Kidney (tissue), 14 donors: ENCODE results near the gene ECM1. TPM values are rescaled to one million over a fixed set of nuclear protein-coding genes. Genes with fewer than 3 reads are reported as not detected.

Experiments
- DNase-seq, 5 donors: peaks; one replicate each; pipeline ENCODE4 v3.0.0-alpha.2; 2013 to 2020
- FAIRE-seq: peaks from 2 replicates; lab custom pipeline; 2012; peaks lifted over from hg19 to GRCh38; lab: Jason Lieb, UNC
- H3K27ac ChIP-seq, 2 donors: one replicate each; pipeline ENCODE4 v1.7.0; 2013; ENCODE audit warnings: low read depth in 2 of 2, low read length in 2 of 2, inconsistent platforms in 1 of 2
- H3K27me3 ChIP-seq: one replicate; pipeline ENCODE4 v1.7.1; 2013; ENCODE audit warnings: low read length, inconsistent platforms; ENCODE audit not compliant: control insufficient read depth, insufficient read depth
- H3K36me3 ChIP-seq, 3 donors: one replicate each; pipeline versions ENCODE4 v1.7.0 to v1.7.1; 2013; ENCODE audit warnings: low read length in 3 of 3, control low read depth in 1 of 3, inconsistent platforms in 1 of 3; ENCODE audit not compliant: insufficient read depth in 3 of 3, control insufficient read depth in 2 of 3
- H3K4me1 ChIP-seq, 3 donors: one replicate each; pipeline versions ENCODE4 v1.7.0 to v1.7.1; 2013; ENCODE audit warnings: low read length in 3 of 3, inconsistent platforms in 1 of 3, low read depth in 1 of 3; ENCODE audit not compliant: control insufficient read depth in 2 of 3, insufficient read depth in 2 of 3
- H3K4me3 ChIP-seq, 3 donors: one replicate each; pipeline versions ENCODE4 v1.7.0 to v1.8.1; 2013; ENCODE audit warnings: low read length in 3 of 3, control low read depth in 1 of 3, inconsistent platforms in 1 of 3
- H3K9ac ChIP-seq, 3 donors: one replicate each; pipeline versions ENCODE4 v1.7.0 to v1.7.1; 2013; ENCODE audit warnings: low read length in 3 of 3, control low read depth in 1 of 3, inconsistent platforms in 1 of 3
- H3K9me3 ChIP-seq, 3 donors: one replicate each; pipeline versions ENCODE4 v1.7.0 to v1.7.1; 2013; ENCODE audit warnings: low read length in 3 of 3, control low read depth in 1 of 3, inconsistent platforms in 1 of 3; ENCODE audit not compliant: control insufficient read depth in 2 of 3, insufficient read depth in 1 of 3
- intact Hi-C: fragments of 100-400 bp; cut with DNase I; formaldehyde crosslinking; loops from one replicate; pipeline ENCODE4 v1.11.1; 2022
- polyA plus RNA-seq: library from polyadenylated mRNA; stranded (reverse); fragments of 350-450 nt; fragmentation: Illumina TruSeq; extraction: RNeasy Lipid Tissue Mini Kit (QIAGEN cat#74804); gene quantifications from one replicate; pipeline ENCODE4 v1.2.3, GENCODE V29; 2014; ENCODE audit warnings: low read depth, low replicate concordance; ENCODE audit not compliant: insufficient read depth
- total RNA-seq: library from RNA; stranded (reverse); fragmentation: NEBNext Ultra II Directional; extraction: Animal tissue kit (Norgen Biotek cat#: 25700); gene quantifications from one replicate; pipeline ENCODE4 v1.2.1, GENCODE V29; 2021
- TF ChIP-seq, protein P1 (sequence below): IDR thresholded peaks from 3 replicates; pipeline ENCODE4 v1.5.1; 2012; ENCODE audit warnings: mild to moderate bottlenecking, moderate library complexity, borderline replicate concordance; ENCODE audit not compliant: insufficient read depth; ENCODE audit errors: extremely low read depth
- donor health status: control.
- donor health status: control.
- donor health status: control.
- donor health status: control.
- donor health status: control.
- donor health status: DM: yes; HTN: yes; CAD: no.
- donor health status: Normal renal cell carcinoma (clear cell type).

The ECM1 gene
- total and polyA plus RNA-seq, 2 donors from 2014 or later = 9.2 to 36.4 TPM

DNA sequence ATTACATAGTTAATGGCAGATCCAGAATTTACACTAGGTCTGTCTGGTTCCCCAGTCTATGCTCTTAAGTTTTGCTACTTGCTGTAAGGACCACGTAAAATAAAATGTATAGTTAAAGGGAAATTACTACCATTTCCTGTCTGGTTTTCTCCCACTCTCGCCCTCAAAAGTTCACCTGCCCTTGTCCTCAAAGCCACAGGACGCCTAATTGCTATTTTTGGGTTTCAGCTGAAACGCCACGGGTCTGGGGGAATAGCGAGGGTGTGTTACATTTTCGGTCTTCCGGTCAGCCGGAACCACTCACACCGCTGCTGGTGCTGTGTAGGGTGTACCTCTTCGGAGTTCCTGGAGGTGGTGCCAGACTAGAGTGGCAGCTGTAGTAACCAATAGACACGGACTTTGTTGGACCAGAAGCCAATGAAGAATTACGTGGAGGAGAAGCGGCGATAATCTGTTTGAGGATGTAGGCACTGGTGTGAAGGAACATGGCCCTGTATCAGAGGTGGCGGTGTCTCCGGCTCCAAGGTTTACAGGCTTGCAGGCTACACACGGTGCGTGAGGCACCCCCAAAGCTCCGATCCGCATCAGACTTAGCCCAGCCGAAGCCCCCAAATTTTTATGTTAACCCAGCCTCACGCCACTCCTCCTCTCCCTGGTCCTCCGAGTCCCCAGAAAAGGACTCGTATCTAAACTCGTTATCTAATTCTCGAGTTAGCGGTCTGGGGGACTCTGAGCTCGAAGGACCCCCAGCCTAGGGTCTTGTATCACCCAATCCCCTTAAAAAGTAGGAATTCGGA is 20.7 kb upstream of the ECM1 start, which contains the start of gene TARS2:
Gene TARS2, plus strand, starts transcription at position 454 of the 797 bp plus-strand sequence. Its CDS starts 32 bp downstream, at position 486.
- FAIRE-seq (peak; percentile 82), DNase-seq (peak; percentile 94 to 99 (median 99))
- H3K9me3 ChIP-seq = no peaks in the 10 kb centered on the region
- H3K36me3 ChIP-seq = peaks cover 4 to 12% (median 11%) of the 10 kb centered on the region in 3 donors
- H3K9ac ChIP-seq = peak within 1 kb of the TSS; percentile 83 to 97 (median 93)
- H3K4me1 ChIP-seq = peaks cover 0 to 5% (median 0%) of the 10 kb centered on the region in 3 donors
- H3K27ac ChIP-seq = peak within 1 kb of the TSS in 1 of 2 donors; percentile 47
- TF ChIP-seq, protein P1, sequence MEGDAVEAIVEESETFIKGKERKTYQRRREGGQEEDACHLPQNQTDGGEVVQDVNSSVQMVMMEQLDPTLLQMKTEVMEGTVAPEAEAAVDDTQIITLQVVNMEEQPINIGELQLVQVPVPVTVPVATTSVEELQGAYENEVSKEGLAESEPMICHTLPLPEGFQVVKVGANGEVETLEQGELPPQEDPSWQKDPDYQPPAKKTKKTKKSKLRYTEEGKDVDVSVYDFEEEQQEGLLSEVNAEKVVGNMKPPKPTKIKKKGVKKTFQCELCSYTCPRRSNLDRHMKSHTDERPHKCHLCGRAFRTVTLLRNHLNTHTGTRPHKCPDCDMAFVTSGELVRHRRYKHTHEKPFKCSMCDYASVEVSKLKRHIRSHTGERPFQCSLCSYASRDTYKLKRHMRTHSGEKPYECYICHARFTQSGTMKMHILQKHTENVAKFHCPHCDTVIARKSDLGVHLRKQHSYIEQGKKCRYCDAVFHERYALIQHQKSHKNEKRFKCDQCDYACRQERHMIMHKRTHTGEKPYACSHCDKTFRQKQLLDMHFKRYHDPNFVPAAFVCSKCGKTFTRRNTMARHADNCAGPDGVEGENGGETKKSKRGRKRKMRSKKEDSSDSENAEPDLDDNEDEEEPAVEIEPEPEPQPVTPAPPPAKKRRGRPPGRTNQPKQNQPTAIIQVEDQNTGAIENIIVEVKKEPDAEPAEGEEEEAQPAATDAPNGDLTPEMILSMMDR = peak; percentile 27
- no peaks in the 10 kb centered on the region for H3K27me3 ChIP-seq
- intact Hi-C loops = no loop called here
- peak within 1 kb of the TSS; percentile 74 to 98 (median 97) for H3K4me3 ChIP-seq

DNA sequence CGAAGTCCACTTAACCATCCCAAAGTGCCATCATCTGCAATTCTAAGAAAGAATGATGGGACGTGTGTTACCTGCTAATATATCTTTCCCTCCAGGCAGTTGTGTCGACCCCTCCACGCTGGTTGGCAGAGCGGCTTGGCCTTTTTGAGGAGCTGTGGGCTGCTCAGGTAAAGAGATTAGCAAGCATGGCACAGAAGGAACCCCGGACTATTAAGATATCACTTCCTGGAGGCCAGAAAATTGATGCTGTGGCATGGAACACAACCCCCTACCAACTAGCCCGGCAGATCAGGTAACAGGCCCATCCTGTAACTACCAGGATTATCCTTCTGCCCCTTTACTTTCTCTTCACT is 20.2 kb upstream of the ECM1 start:
- TF ChIP-seq, protein P1 = no peak
- Histone ChIP-seq H3K27me3 (no peaks in the 10 kb centered on the region), H3K36me3 (peaks cover 4 to 15% (median 11%) of the 10 kb centered on the region in 3 donors), H3K9ac (peak overlapping the region; percentile 83 to 93 (median 86)), H3K4me3 (peak overlapping the region; percentile 74 to 98 (median 97)), H3K9me3 (no peaks in the 10 kb centered on the region), H3K4me1 (peaks cover 0 to 5% (median 0%) of the 10 kb centered on the region in 3 donors), H3K27ac (peak overlapping the region in 1 of 2 donors; percentile 20)
- intact Hi-C loops = no loop called here
- no peak for FAIRE-seq
- no peak for DNase-seq

DNA sequence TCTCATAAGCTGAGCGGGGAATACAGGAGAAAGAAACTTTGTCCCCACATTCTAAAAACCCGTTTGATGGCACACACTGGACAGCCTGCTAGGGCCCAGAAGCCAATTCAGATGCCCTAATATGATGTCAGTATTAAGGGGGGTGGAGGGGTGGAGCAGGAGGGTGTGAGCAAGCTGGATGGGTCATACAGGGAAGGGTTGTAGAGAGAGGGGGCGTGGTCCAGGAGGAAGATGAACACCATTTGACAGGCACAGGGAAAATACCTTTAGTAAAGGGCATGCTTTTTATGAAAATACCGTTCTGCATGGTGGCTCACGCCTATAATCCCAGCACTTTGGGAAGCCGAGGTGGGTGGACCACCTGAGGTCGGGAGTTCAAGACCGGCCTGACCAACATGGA is 14.7 kb upstream of the ECM1 start:
- FAIRE-seq (no peak), DNase-seq (no peak)
- Histone ChIP-seq H3K9ac (no peak overlapping the region), H3K27me3 (no peaks in the 10 kb centered on the region), H3K4me1 (no peaks in the 10 kb centered on the region), H3K27ac (no peak overlapping the region), H3K9me3 (no peaks in the 10 kb centered on the region), H3K4me3 (no peak overlapping the region), H3K36me3 (peaks cover 4 to 23% (median 19%) of the 10 kb centered on the region in 3 donors)
- intact Hi-C loops = no loop called here
- TF ChIP-seq, protein P1 = no peak
